Heart right ventricle (tissue), 16 donors: ENCODE results near the gene SYTL3. TPM values are rescaled to one million over a fixed set of nuclear protein-coding genes. Genes with fewer than 3 reads are reported as not detected.

ENCODE experiments used
- ATAC-seq, 8 donors: fragments of 200-7000 bp; cut with Tn5 transposase; one replicate each; pipeline ENCODE4 v1.9.1; 2020; ENCODE audit warnings: mild to moderate bottlenecking in 8 of 8, moderate library complexity in 8 of 8, moderate number of reproducible peaks in 1 of 8
- DNase-seq, 2 donors: peaks; one replicate each; pipeline ENCODE4 v3.0.0-alpha.2; 2020
- H3K27ac ChIP-seq, 10 donors: fragments of 200-600 bp; sonication (generic) in 2 of 10; one replicate each; pipeline versions ENCODE4 v1.5.0 to v1.8.0; 2020 to 2022; ENCODE audit warnings: mild to moderate bottlenecking in 3 of 10
- H3K27me3 ChIP-seq, 7 donors: fragments of 200-600 bp; one replicate each; pipeline ENCODE4 v1.8.0; 2021 to 2022; ENCODE audit warnings: mild to moderate bottlenecking in 2 of 7
- H3K36me3 ChIP-seq, 9 donors: fragments of 200-600 bp; sonication (generic) in 1 of 9; one replicate each; pipeline versions ENCODE4 v1.5.0 to v1.8.0; 2020 to 2022; ENCODE audit warnings: mild to moderate bottlenecking in 2 of 9
- H3K4me1 ChIP-seq, 9 donors: fragments of 200-600 bp; sonication (generic) in 1 of 9; one replicate each; pipeline versions ENCODE4 v1.5.0 to v1.8.0; 2020 to 2022; ENCODE audit warnings: mild to moderate bottlenecking in 4 of 9
- H3K4me3 ChIP-seq, 10 donors: fragments of 200-600 bp; sonication (generic) in 2 of 10; one replicate each; pipeline versions ENCODE4 v1.5.0 to v1.8.0; 2020 to 2022; ENCODE audit warnings: mild to moderate bottlenecking in 7 of 10, moderate library complexity in 2 of 10
- H3K9me3 ChIP-seq, 11 donors: fragments of 200-600 bp in 10 of 11; sonication (generic) in 2 of 11; one replicate each; pipeline versions ENCODE4 v1.5.0 to v1.8.0; 2013 to 2022; ENCODE audit warnings: mild to moderate bottlenecking in 2 of 11, control low read depth in 1 of 11, moderate library complexity in 1 of 11
- CTCF ChIP-seq, 9 donors: fragments of 200-600 bp; sonication (generic) in 2 of 9; IDR thresholded peaks; one replicate each; pipeline versions ENCODE4 v1.5.0 to v1.8.0; 2021 to 2022; ENCODE audit warnings: antibody characterized with exemption in 9 of 9, mild to moderate bottlenecking in 5 of 9, moderate library complexity in 1 of 9
- WGBS, 2 donors: extraction: QIAGEN DNeasy Blood & Tissue Kit; methylation state at CpG; one replicate each; pipeline ENCODE4 v1.1.7; 2013; ENCODE audit warnings: inconsistent platforms in 1 of 2; 5-methylcytosine and 5-hydroxymethylcytosine counted together
- intact Hi-C, 10 donors: fragments of 100-400 bp; cut with DNase I; formaldehyde crosslinking; loops; one replicate each; pipeline versions ENCODE4 v1.11.1 to v1.14.2; 2022
- polyA plus RNA-seq, 2 donors: library from polyadenylated mRNA; stranded (reverse); fragments of 200-250 nt; gene quantifications; one replicate each; pipeline ENCODE4 v1.2.3, GENCODE V29; 2013
- total RNA-seq, 10 donors: library from RNA; stranded (reverse); fragmentation: NEBNext Ultra II Directional in 3 of 10; extraction: Animal tissue kit (Norgen Biotek cat#: 25700) in 3 of 10; gene quantifications; one replicate each; pipeline versions ENCODE4 v1.2.1 to v1.2.4, GENCODE V29; 2021 to 2023
- donor health status: Arrhythmogenic right ventricular cardiomyopathy.
- donor health status: ischemic (EF 13 %, LVEDD 7.1; RV severe dilation, severe dysfunction).
- donor health status: healthy with polysubstance abuse.
- donor health status: DM: no; HTN: yes; CAD: no.
- donor health status: DM: no; HTN: no; CAD: no.
- donor health status: ischemic (EF 25% LVEDD 6.9; RV normal size, moderate dysfunction).
- donor health status: ischemic (EF 25% LVEDD 5.7; RV mildly dilated, moderate dysfunction).
- donor health status: healthy.
- donor health status: DM: yes; HTN: yes; CAD: no.
- donor health status: Ischemic cardiomyopathy.
- donor health status: ischemic (EF 35%, LVEDD 5.7; RV mildly dilated, moderate dysfunction).
- donor health status: nonischemic (EF 11% LVEDD 7.7; RV severe dilation, severe dysfunction).
- donor health status: DM: yes; HTN: yes; CAD: no.
- donor health status: PGD.
- donor health status: ischemic (EF 29% LVEDD 5.4; RV normal size, mild dysfunction).
- donor health status: nonischemic (EF 23%, LVEDD 6.1; RV moderate dilation, normal function).

SYTL3 gene
- total and polyA plus RNA-seq, 12 donors = 3.6 to 11.9 (median 8.1) TPM

DNA sequence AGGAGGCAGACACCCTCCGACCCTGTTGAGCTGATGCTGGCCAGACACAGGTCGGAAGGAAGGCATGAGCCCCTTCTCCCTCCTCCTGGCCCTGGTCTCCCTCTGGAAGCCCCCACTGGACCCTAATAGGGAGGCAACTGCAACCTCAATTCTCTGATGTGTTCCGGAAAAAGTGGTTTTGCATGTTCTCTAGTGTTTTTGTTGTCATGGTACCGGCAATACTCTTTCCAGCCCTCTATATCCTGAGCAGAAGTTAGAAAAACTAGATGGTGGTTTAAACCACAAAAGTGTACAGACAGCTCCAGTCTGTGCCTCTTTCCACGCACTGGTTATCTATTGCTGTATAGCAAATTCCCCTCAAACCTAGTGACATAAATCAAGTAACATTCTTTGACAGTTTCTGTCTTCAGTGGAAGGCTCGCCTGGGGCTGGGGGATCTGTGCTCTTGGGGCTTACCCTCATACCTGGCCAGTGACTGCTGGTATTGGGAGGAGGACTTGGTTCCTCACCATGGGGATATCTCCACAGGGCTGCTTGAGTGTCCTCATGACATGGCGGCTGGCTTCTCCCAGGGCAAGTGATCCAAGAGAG, 37.0 kb downstream of the SYTL3 start:
- H3K27me3 ChIP-seq = no peaks in the 10 kb centered on the region
- peak overlapping the region in 1 of 10 donors; percentile 55 for H3K27ac ChIP-seq
- peaks cover 0 to 36% (median 0%) of the 10 kb centered on the region in 9 donors for H3K4me1 ChIP-seq
- no peak for DNase-seq
- WGBS, 2 donors = 86 to 87% methylated on average over 7 of the region's 7 CpGs
- intact Hi-C loops = loop anchor here in 4 of 10 donors (5.0 to 10.0 kb wide), 3 partner anchors 62 to 465 kb away; no protein-coding TSS in a partner anchor
- TF ChIP-seq CTCF (IDR thresholded peaks at IDR 0.05) = no peak
- H3K4me3 ChIP-seq = no peak overlapping the region
- H3K36me3 ChIP-seq = peaks cover 0 to 4% (median 0%) of the 10 kb centered on the region in 9 donors
- peak in 5 of 8 donors; percentile 33 to 64 (median 44) for ATAC-seq
- no peaks in the 10 kb centered on the region for H3K9me3 ChIP-seq

DNA sequence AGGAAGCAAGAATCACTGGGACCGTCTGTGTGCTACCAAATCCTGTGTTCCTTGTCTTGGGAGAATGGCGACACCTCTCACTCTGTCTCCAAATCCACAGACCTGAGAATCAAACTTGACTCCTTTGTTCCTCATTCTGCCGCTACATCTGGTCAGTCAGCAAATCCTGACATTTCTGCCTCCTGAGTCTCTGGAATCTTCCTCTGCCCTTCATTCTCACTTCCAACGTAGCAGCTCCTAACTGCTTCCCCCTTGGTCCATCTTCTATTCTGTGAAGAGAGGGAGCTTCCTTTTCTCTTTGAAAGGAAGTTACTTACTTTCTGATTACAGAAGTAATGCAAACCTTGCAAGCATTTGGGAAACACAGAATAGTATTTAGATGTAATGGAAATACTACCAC, 37.7 kb downstream of the SYTL3 start:
- H3K36me3 ChIP-seq = peaks cover 0 to 4% (median 0%) of the 10 kb centered on the region in 9 donors
- no peak for TF ChIP-seq CTCF (IDR thresholded peaks at IDR 0.05)
- WGBS, 2 donors = 77 to 84% methylated on average over 4 of the region's 4 CpGs
- intact Hi-C loops = loop anchor here in 4 of 10 donors (5.0 to 10.0 kb wide), 3 partner anchors 63 to 465 kb away; no protein-coding TSS in a partner anchor
- no peak for DNase-seq
- ATAC-seq = peak in 2 of 8 donors; percentile 17 to 20
- H3K9me3 ChIP-seq = no peaks in the 10 kb centered on the region
- H3K4me3 ChIP-seq = no peak overlapping the region
- no peaks in the 10 kb centered on the region for H3K27me3 ChIP-seq
- peaks cover 0 to 36% (median 0%) of the 10 kb centered on the region in 9 donors for H3K4me1 ChIP-seq
- H3K27ac ChIP-seq = peak overlapping the region in 1 of 10 donors; percentile 55

DNA sequence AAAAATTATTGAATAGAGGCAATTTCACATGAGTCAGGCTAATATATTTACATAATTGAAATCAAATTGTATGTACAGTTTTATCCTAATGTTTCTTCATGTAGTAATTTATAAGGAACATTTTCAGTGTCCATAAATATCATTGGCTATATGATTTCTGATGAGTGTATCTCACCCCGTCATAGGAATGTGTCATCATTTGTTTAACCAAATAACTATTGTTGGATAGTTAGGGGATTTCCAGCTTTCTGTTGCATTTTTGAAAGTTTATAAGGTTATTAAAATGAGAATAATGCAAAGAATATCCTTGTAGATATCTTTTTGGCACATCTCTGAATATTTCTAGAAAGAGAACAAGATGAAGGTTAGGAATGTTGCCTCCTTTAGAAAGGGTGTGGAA, 39.0 kb downstream of the SYTL3 start:
- no peak for DNase-seq
- peaks cover 0 to 4% (median 0%) of the 10 kb centered on the region in 9 donors for H3K36me3 ChIP-seq
- intact Hi-C loops = loop anchor here in 4 of 10 donors (5.0 to 10.0 kb wide), 3 partner anchors 64 to 467 kb away; no protein-coding TSS in a partner anchor
- H3K4me1 ChIP-seq = peaks cover 0 to 36% (median 0%) of the 10 kb centered on the region in 9 donors
- TF ChIP-seq CTCF (IDR thresholded peaks at IDR 0.05) = no peak
- ATAC-seq = no peak
- H3K9me3 ChIP-seq = no peaks in the 10 kb centered on the region
- WGBS, 2 donors = 83 to 84% methylated on average over 1 of the region's 1 CpG
- H3K4me3 ChIP-seq = no peak overlapping the region
- no peaks in the 10 kb centered on the region for H3K27me3 ChIP-seq
- H3K27ac ChIP-seq = no peak overlapping the region

DNA sequence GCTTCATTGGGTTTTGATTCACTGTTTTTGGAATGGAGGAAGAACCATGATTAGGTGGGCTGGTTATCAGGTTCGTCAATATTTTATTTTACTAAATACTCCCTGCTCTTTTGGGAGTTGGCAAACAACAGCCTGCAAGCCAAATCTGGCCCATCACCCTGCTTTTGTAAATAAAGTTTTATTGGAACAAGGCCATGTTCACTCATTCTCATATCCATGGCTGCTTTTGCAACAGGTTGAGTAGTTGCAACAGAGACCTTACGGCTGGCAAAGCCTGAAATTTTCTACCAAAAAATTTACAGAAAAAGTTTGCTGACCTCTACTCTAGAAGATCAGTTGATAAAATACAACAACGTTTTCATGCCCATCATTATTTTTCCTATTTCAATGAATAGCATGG, 45.1 kb downstream of the SYTL3 start:
- TF ChIP-seq CTCF (IDR thresholded peaks at IDR 0.05) = no peak
- 87 to 91% methylated on average over 3 of the region's 3 CpGs for WGBS, 2 donors
- peaks cover 0 to 7% (median 0%) of the 10 kb centered on the region in 9 donors for H3K4me1 ChIP-seq
- no peak overlapping the region for H3K27ac ChIP-seq
- ATAC-seq (no peak), DNase-seq (no peak)
- intact Hi-C loops = loop anchor here in 8 of 10 donors (5.0 to 10.0 kb wide), 6 partner anchors 60 to 480 kb away; no protein-coding TSS in a partner anchor
- no peaks in the 10 kb centered on the region for H3K36me3 ChIP-seq
- no peaks in the 10 kb centered on the region for H3K27me3 ChIP-seq
- peaks cover 0 to 9% (median 0%) of the 10 kb centered on the region in 11 donors for H3K9me3 ChIP-seq
- no peak overlapping the region for H3K4me3 ChIP-seq
